SK-N-MC (cell line): ENCODE data around the gene DUSP22.

Source experiments
- EZH2 ChIP-seq: fragments of 200-600 bp; sonication (generic); IDR thresholded peaks from one replicate; pipeline ENCODE4 v1.6.1; 2017; ENCODE audit warnings: antibody characterized with exemption
- POLR2AphosphoS5 ChIP-seq: IDR thresholded peaks from 2 replicates; pipeline ENCODE4 v1.6.1; 2012; ENCODE audit warnings: mild to moderate bottlenecking, low read depth, low read length, borderline replicate concordance

GRCh38 chr6:317060-317447 lies 24.8 kb downstream of the DUSP22 start:
- TF ChIP-seq POLR2AphosphoS5 (no peak), EZH2 (no peak)
